ENCODE results near the gene SLC39A5. TPM values are rescaled to one million over a fixed set of nuclear protein-coding genes. Genes with fewer than 3 reads are reported as not detected.

The SLC39A5 gene
- total RNA-seq, 2 donors from 2014 or later, result not detected

DNA sequence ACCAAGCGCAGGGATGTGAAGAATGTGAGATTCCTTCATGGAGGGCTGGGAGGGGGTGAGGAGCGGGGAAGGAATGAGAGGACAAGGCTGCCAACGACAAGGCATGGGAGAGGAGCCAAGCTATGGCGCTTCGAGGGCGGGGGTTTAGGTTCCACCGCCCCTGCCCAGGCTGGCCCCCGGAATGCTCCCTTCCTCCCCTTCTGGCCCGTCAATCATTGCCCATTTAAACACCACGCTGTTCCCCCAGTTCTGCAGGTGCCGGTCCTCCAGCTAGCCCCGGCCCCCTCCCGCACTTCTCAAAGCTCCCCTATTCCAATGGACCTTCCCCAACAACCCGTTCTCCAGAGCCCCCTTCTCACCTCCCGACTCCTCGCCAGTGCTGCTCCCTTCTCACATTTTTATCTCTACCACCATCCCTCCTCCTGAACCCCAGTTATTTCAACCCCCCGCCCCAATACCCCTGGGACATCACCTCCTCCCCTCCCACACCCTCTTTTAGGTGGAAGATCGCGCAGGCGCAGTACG, 8.6 kb upstream of the SLC39A5 start:
- H3K27ac ChIP-seq, result peak overlapping the region; percentile 99
- H3K27me3 ChIP-seq (replicated peaks; ENCODE audit: insufficient read depth), result no peaks in the 10 kb centered on the region
- H3K4me1 ChIP-seq (replicated peaks), result no peaks in the 10 kb centered on the region
- peak overlapping the region; percentile 74 to 93 for H3K4me3 ChIP-seq
- no peaks in the 10 kb centered on the region for H3K36me3 ChIP-seq
- no peak for TF ChIP-seq POLR2AphosphoS5 (IDR thresholded peaks at IDR 0.05)
- TF ChIP-seq, protein P1, sequence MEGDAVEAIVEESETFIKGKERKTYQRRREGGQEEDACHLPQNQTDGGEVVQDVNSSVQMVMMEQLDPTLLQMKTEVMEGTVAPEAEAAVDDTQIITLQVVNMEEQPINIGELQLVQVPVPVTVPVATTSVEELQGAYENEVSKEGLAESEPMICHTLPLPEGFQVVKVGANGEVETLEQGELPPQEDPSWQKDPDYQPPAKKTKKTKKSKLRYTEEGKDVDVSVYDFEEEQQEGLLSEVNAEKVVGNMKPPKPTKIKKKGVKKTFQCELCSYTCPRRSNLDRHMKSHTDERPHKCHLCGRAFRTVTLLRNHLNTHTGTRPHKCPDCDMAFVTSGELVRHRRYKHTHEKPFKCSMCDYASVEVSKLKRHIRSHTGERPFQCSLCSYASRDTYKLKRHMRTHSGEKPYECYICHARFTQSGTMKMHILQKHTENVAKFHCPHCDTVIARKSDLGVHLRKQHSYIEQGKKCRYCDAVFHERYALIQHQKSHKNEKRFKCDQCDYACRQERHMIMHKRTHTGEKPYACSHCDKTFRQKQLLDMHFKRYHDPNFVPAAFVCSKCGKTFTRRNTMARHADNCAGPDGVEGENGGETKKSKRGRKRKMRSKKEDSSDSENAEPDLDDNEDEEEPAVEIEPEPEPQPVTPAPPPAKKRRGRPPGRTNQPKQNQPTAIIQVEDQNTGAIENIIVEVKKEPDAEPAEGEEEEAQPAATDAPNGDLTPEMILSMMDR (IDR thresholded peaks at IDR 0.05), result no peak
- no peak for TF ChIP-seq POLR2A (IDR thresholded peaks at IDR 0.05)
- H3K9me3 ChIP-seq, result no peaks in the 10 kb centered on the region
- WGBS, result 0% methylated on average over 21 of the region's 21 CpGs
- intact Hi-C loops (cut with DNase I), result no loop called here
- DNase-seq (ENCODE audit: low spot score), result peak; percentile 53

DNA sequence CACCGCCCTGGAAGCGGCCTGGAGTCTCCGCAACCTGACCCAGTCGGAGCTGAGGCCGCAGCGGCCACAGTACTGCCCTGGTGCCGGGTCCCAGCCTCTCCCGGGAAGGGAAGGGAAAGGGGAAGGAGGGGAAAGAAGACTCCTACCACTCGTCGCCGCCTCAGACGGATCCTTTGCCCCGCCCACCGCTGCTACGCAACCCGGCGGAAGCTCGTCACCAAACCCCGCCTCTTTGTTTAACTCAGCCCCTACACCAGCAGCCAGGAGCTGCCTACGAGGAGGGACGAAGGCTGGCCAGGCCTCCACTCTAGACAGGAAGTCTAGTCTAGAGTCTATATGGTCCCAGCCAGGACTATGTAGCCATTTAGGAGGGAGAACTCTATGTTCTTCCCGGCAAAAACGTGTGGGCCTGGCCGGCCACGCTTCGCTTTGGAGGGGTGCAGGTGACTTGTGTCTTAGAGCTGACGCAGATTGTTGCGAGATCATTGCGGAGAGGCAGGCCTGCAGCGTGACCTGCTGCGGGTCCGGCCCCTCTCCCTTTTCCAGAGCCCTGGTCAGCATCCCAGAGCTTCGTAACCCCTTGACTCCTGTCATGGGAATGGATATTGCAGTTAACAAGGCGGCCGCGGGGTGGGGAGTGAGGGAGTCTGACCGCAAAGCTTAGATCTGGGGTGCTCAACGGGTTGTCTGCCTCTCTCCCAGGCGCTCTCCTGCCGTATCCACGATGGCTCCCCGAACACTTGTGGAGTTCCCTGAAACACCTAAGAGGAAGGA, 7.9 kb upstream of the SLC39A5 start, which contains the start of gene RNF41:
Gene RNF41, minus strand, starts transcription at position 166 of the 774 bp plus-strand sequence. CDS start 7,875 bp downstream, outside the sequence.
- Histone ChIP-seq H3K4me1 (replicated peaks) (no peaks in the 10 kb centered on the region), H3K4me3 (peak within 1 kb of the TSS; percentile 74 to 93), H3K27ac (peak within 1 kb of the TSS; percentile 99), H3K9me3 (no peaks in the 10 kb centered on the region), H3K27me3 (replicated peaks; ENCODE audit: insufficient read depth) (no peaks in the 10 kb centered on the region), H3K36me3 (no peaks in the 10 kb centered on the region)
- DNase-seq (ENCODE audit: low spot score), result peak; percentile 98
- WGBS, result 1% methylated on average over 42 of the region's 42 CpGs
- peak; percentile 99 for TF ChIP-seq POLR2A (IDR thresholded peaks at IDR 0.05)
- TF ChIP-seq, protein P1 (IDR thresholded peaks at IDR 0.05), result peak in 2 of 4 experiments; percentile 27 to 42
- TF ChIP-seq POLR2AphosphoS5 (IDR thresholded peaks at IDR 0.05), result peak; percentile 100
- intact Hi-C loops (cut with DNase I), result no loop called here

DNA sequence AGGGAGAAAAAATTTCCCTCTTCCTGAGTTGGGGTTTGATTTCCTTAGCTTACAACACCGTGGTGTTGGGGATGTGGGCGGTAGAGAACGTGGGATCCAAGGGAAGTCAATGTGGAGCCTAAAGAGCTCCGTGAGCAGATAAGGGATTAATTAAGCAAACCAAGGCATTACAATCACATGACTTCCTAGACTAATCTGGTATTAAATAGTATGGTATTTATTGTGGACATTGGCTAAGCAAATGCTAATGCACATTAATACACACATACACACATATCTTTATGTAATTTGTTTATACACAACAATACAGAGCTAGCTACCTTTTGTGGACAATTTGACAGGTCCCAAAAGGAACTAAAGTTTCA, 7.3 kb upstream of the SLC39A5 start:
- Histone ChIP-seq H3K4me3 (peak overlapping the region; percentile 74 to 93), H3K27ac (peak overlapping the region; percentile 99), H3K36me3 (no peaks in the 10 kb centered on the region), H3K9me3 (no peaks in the 10 kb centered on the region), H3K4me1 (replicated peaks) (no peaks in the 10 kb centered on the region), H3K27me3 (replicated peaks; ENCODE audit: insufficient read depth) (no peaks in the 10 kb centered on the region)
- 17% methylated on average over 4 of the region's 4 CpGs for WGBS
- no peak for DNase-seq (ENCODE audit: low spot score)
- intact Hi-C loops (cut with DNase I), result no loop called here
- TF ChIP-seq POLR2AphosphoS5 (IDR thresholded peaks at IDR 0.05), result no peak
- TF ChIP-seq, protein P1 (IDR thresholded peaks at IDR 0.05), result no peak
- TF ChIP-seq POLR2A (IDR thresholded peaks at IDR 0.05), result no peak

DNA sequence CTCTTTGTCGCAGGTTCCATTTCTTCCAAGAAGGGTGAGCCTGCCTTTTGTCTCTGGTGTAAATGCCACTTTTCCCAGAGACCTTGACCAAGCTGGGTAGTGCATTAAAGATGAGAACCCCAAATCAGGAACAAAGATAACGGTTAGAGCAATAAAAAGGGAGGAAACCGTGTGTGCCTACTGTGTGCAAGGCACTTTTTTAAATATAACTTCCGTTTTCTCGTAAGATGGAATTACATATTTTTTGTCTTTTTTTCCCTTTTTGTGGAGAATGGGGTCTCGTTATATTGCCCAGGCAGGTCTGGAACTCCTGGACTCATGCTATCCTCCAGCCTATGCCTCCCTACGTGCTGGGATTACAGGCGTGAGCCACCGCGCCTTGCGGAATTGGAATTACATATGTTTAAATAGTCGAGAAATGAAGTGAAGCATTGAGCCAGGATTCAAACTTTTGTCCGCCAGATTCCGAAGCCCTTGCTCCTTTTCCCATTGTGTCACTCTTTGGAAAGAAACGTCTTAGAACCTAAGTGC, 6.2 kb upstream of the SLC39A5 start:
- H3K4me1 ChIP-seq (replicated peaks), result no peaks in the 10 kb centered on the region
- no peaks in the 10 kb centered on the region for H3K27me3 ChIP-seq (replicated peaks; ENCODE audit: insufficient read depth)
- TF ChIP-seq, protein P1 (IDR thresholded peaks at IDR 0.05), result no peak
- TF ChIP-seq POLR2A (IDR thresholded peaks at IDR 0.05) (no peak), POLR2AphosphoS5 (IDR thresholded peaks at IDR 0.05) (no peak)
- intact Hi-C loops (cut with DNase I), result loop anchor here (2.0 kb wide), 2 partner anchors 31 to 105 kb away; partner anchors contain the start of gene ZC3H10
- WGBS, result 30% methylated on average over 15 of the region's 15 CpGs
- no peak for DNase-seq (ENCODE audit: low spot score)
- H3K9me3 ChIP-seq, result no peaks in the 10 kb centered on the region
- no peaks in the 10 kb centered on the region for H3K36me3 ChIP-seq
- peak overlapping the region in 1 of 2 donors; percentile 47 for H3K4me3 ChIP-seq
- peak overlapping the region; percentile 75 to 99 for H3K27ac ChIP-seq

Data from prostate gland (tissue), 2 donors.